Activated CD4-positive, alpha-beta T cell treated with anti-CD3 and anti-CD28 coated beads, Interleukin-2, amount 50 U/mL, for 4 hours (primary cell): Measurements from ENCODE around the gene SETD2.

Experiments
- DNase-seq, 2 experiments: peaks; one replicate each; pipeline ENCODE4 v3.0.0-alpha.2; 2020

SETD2 gene

DNA sequence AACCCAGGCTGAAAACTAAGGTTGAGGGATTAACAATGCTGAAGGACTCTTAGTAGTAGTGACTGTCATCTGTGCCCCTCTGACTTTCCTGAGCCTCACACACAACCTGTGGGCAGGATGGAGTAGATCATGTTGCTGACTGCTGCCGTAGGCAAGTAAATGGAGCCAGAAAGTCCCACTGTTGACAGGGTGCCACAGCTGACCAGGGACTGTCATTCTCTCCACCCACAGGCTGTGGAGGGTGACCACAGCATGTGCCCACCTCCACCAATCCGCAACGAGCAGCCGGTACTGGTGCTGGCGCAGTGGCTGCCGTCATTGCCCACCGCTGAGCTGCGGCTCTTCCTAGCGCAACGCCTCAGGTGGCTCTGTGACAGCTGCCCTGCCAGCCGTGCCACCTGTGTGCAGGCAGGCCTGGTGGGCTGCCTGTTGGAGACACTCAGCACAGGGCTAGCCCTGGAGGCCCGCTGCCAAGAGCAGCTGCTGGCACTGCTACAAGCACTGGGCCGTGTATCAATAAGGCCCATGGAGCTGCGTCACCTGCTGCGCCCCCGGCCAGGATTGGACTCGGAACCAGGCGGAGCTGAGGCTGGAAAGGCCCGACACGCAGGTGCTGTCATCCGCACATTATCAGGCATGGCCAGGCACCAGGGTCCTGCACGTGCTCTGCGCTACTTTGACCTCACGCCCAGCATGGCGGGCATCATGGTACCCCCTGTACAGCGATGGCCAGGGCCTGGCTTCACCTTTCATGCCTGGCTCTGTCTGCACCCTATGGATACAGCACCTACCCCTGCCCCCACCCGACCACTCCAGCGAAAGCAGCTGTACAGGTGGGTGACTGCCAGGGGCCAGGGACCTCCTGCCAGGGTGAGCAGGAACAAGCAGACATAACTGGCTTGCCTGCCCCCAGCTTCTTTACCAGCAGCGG is 168.8 kb downstream of the SETD2 start:
- DNase-seq: no peak

DNA sequence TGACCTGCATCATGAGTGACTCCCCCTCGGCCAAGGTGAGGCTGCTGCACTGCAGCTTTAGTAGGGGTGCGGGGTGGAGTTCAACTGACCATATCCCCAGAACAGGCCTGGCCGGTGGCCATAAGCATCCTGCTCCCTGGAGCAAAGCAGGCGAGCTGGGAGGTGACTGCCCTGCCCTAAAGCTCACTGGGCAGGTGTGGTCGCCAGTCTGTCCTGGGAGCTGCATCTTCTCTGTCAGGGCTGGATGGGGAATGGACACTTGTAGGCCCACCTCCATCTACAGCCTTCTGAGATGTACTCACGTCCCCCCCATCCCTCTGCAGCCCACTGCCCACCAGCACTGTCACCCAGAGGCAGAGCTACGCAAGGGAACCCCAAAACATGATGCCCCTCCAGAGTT is 169.9 kb downstream of the SETD2 start:
- DNase-seq: no peak

DNA sequence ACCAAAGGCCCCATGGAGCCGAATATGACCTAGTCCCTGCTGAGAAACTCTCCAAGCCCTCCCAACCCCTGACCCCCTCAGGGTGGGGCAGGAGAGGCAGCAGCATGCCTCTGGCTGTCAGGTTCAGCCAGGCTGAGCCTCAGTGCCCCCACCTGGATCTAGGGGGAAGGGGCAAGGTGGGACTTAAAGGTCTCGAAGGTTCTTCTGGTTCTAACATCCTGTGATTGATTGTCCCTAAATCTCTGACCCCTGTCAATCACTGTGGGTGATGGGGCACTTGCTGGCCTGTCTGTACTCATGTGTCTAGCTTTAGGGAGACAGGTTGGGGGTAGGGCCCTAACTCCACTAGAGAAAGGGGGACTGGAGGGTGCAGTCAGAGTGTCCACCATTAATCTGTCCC is 170.6 kb downstream of the SETD2 start:
- no peak for DNase-seq

DNA sequence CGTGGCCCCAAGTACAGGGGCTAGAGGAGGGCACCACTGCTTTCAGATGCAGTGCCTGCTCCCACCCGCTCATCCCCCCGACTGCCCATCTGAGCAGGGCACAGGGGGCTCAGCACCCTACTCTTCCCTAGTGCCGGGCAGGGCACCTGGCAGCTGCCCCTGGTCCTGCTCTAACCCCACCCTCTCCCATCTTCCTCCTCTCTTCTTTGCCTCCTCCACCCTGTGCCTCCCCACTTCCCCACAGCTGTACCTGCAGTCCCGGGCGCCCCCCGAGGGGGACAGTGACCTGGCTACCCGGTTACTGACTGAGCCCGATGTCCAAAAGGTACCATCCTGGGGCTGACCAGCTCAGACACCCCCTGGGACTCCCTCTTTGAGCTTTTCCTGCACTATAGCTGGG is 171.7 kb downstream of the SETD2 start:
- DNase-seq: no peak

DNA sequence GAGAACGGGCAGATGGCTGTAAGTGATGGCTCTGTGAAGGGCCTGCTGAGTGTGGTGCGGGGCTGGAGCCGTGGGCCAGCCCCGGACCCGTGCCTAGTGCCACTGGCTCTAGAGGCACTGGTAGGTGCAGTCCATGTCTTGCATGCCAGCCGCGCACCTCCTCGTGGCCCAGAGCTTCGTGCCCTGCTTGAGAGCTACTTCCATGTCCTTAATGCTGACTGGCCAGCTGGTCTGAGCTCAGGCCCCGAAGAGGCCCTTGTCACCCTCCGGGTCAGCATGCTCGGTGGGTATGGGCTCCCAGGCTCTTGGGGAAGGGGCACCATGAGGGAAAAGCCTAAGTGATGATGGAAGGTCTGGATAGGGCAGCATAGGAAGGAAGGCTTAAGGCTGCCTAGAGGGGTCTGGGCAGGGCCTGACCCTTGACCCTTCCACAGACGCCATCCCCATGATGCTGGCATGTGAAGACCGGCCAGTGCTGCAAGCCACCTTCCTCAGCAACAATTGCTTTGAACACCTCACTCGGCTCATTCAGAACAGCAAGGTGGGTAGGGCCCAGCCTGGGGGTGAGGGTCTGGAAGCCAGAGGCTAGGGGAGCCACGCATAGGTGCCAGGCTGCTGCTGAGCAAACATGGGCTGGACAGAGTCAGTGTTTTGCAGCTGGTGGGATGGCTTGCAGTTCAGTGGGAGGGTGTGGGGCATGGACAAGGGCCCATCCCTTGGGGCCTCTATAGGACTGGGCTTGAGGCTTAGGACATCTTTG is 172.3 kb downstream of the SETD2 start:
- no peak for DNase-seq

DNA sequence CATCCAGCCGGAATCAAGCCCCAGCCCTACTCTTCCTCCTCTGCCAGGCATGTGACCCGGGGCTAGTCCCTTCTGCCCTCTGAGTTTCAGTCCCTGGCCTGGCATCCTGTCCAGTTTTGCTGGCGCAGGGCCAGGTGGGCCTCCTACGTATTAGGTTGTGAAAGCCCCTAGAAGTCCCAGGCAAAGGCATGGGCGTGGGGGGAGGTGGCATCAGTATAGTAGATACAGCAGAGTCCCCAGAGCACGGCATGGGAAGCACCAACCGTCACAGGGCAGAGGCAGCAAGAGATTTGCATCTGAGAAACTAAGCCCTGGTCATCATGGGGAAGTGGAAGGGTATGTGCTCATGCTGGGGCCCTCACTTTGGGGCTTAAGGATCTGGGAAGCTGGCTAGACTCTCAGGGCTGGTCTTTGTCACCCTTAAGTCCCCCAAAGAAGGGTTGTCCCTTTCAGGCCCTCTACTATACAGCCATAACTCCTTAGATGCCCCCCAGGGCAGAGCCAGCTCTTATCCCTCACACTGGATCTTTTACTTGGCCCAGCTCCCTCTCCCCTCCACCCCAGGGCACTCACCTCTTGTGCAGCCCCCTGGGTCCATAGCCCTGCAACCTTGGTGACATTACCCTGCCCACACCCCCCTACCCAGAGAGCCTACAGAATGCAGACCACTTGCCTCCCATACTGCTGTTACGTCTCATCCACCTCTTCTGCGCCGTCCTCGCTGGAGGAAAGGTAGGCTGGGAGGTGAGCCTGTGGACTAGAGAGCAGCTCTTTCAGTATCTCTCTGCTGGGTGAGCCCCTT is 173.1 kb downstream of the SETD2 start:
- DNase-seq: no peak

DNA sequence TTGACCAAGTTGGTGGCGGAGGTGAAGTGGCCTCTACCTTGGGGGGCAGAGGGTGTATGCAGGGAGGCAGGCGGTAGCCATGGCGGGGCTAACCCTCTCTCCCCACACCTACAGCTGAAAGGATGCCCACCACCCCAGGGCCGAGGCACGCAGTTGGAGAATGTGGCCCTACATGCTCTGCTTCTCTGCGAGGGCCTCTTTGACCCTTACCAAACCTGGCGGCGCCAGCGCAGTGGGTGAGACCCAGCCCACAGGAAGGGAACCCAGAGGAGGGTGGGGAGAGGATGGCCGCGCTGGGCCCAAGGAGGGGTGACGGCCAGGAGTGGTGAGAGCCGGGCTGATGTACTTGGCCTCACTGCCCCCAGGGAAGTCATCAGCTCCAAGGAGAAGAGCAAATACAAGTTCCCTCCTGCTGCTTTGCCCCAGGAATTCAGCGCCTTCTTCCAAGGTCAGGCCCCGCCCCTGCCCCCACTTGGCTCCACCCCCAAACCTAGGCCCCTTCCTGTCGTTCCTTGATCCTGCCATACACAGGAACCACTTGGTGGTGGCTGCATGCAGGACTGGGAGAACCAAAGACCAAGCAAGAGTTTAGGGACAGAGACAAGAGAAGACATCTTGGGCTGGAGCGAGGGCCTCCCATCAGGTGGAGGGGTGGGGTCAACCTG is 174.6 kb downstream of the SETD2 start:
- no peak for DNase-seq

DNA sequence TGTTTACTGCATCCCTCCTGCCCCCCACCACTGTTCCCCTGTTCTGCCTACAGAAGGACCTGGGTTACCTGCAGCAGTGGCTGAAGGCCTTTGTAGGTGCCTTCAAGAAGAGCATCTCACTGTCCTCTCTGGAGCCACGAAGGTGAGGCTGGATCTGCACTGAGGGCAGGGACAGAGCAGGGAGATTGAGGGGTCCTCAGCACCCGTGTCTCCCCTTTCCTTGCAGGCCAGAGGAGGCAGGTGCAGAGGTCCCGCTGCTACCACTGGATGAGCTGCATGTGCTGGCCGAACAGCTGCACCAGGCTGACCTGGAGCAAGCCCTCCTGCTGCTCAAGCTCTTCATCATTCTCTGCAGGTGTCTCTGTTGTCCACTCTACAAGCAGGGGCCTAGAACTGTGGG is 175.3 kb downstream of the SETD2 start:
- no peak for DNase-seq

DNA sequence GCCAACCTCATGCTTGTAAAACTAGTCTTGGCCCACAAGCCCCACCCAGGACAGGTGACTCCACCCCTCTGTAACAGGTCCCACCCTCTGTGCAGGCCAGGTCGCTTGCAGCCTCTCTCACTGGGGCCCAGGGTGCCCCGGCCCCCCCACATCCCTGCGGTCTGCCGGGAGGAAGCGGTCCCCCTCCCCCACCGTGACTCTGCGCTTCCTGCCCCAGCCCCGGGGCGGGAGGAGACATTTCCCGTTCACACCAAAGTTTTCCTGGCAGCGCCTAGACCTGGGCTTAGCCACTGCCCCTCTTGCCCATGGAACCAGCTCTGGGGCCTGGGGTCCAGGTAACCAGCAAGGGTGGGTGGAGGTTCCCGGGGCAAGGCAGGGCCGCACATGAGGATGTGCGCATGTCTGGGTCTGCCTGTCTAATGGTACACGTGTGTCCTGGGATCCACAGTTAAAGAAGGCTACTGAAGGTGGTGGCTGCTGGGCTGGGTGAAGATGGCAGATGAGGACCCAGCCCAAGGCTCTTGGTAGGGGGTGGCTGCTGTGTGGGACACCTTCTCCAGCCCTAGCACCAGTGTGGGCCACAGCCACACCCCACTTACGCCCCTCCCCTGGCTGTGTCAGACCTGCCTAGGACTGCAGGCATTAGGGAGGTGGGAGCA is 176.0 kb downstream of the SETD2 start:
- peak; percentile 78 for DNase-seq

DNA sequence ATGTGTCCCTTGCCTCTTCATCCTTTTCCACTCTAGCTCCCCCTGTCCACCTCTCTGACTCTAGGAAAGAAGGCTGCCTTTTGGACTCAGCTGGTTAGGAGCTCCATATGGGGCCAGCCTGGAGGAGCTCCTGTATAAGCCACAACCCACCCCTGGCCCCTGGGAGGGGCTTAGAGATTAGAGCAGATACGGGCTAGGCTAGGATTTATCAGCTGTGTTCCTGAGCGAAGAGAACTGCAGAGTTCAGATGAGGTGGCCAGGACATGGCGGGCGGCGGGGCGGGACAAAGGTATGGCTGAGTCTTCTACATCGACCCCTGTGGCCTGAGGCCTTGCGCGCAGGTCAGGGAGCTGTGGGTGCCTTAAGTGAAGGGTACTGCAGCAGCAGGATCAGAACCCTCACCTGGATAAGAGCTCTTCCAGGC is 176.6 kb downstream of the SETD2 start:
- no peak for DNase-seq

DNA sequence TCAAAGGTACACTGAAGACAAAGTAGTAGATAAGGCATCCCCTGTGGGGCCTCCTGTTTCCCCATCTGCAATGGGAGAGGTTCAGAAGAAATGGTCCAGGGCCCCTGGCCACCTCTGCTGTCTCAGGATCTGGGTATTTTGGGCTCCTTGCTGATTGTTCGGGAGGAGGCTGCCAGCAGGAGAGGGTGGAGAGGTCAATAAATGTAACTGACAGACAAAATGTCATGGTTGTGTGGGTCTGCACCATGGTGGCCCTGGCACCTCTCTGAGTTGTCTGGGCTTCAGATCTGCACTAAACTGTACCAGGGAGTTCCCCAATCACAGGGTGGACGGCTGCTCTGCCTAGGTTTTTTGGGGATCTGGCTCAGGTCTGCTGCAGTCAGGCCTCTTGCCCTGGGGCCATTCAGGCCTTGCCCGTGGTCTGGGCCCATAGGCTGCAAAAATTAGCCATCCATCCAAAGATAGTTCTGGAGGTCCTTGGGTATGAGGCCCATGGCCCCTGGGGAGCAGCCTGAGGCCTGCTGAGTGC is 177.1 kb downstream of the SETD2 start:
- DNase-seq: no peak

DNA sequence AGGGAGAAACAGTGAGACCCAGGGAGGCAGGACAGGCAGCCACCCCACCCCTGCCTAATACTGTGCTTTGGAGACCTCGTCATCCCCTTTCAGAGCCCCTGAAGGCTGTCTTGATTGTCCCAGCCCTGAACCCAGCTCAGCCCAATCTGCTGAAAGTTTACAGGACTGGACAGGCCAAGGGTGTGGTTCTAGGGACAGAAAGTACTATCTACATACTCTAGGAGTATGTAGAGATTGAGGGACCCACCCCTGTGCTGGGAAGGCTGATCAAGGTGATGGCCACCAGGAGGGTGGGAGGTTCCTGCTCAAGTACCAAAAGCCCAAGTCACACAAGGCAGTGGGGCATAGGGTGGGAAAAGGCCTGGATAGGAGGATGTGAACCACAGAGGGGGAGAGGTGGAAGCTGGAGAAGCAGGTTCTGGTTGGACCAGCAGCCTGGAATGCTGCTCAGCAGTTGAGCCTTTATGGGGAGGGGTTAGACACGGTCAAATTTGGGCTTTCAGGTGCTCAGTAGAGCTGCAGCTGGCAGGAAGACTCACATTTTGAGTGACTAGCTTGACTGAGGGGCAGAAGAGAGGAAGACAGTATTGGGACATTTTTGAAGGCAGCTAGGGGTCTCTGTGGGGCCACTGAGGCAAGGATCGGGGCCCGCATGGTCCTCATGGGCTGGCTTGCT is 177.7 kb downstream of the SETD2 start:
- no peak for DNase-seq

DNA sequence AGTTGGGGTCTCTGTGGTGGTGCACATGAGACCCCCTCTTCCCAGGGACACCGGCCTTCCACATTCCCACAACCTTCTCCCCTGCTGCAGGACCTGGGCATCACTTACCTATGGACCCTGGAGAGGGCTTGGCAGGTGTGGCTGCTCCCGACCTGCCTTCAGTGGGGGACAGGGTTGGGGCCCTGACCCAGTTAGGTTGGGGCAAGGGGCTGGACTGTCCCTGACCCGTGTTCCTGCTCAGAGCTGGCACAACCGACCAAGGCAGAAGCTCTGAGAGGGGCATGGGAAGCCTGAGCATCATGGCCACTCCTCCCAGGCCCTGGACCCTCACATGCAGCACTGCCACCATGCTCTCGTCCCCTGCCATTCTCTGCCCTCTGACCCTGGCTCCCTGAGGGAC is 178.3 kb downstream of the SETD2 start:
- DNase-seq: no peak

DNA sequence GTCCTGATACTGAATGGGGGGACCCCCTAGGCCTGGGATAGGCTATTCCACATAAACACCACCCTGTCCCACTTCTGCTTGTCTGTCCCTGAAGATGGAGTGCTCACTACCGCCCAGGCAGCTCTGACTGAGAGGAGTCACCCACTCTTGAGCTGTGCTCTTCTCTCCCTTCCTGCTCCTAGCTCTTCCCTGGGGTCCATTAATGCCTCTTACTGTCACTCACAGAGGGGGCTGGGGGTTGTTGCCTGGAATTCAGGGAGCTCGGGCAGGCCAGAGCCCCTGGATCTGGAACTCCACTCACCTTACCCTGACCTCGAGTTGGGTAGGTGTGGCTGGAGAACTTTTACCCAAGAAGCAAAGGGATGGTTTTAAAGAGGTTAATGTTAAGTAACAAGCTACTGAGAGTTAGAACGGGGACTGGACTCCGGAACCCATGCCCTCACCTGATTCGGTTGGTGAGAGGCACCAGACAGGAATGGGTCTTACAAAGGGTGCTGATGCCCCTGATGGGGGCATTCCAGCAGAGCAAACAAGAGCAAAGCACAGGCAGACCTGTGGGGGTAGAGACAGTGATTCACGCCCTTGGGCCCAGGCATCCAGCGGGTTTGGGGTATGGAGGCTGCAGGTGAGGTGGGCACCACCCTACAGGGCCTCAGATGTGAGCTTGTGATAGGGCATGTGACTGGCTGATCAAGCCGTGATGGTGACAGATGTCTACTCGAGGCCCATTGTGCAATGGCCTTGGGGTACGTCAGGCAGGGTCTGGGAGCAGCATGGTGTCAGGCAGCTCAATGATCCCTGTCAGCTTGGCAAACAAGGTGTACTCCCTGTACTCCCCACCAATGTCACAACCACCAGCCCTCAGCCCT is 179.1 kb downstream of the SETD2 start:
- DNase-seq: no peak

DNA sequence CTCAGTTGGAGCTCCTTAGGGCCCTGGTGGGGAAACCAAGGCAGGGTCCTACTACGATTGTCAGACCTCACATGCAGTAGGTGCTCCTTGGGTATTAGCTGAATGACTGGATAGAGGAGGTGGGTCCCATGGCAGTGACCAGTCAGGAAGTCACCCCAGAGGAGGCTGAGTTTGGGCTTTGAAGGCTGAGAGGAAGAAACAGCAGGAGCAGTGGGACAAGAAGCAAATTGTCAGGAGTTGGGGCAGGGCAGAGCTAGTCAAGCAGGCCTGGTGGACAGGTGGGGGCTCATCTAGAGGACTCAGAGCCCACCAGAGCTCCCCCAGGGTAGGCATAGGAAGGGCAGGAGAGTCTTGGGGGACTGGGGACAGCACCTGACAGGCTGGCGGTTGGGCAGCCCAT is 181.4 kb downstream of the SETD2 start:
- DNase-seq: no peak

DNA sequence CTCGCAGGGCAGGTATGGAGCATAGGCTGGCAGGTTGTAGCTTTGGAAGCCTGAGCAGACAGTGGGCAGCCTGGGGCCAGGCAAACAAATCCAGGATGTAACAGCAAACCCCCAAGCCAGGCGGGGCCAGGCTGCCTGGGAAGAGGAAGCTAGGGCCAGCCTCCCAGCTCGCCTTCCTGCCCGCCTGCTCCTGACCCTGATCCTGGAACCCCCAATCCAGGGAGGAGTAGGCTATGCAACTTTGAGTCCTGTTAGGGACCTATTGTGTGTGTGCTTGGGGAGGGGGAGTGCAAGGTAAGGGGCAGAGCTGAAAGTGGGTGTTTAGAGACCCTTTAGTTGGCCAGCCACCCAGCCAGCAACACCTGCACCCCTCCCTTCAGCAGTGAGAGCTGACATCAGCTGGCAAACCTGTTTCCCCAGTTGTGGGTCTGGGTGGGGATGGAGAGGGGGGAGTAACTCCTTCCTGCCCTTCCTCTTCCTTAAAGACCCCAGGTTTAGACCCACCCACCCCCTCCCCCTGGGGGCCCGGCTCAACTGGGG is 181.9 kb downstream of the SETD2 start:
- no peak for DNase-seq

DNA sequence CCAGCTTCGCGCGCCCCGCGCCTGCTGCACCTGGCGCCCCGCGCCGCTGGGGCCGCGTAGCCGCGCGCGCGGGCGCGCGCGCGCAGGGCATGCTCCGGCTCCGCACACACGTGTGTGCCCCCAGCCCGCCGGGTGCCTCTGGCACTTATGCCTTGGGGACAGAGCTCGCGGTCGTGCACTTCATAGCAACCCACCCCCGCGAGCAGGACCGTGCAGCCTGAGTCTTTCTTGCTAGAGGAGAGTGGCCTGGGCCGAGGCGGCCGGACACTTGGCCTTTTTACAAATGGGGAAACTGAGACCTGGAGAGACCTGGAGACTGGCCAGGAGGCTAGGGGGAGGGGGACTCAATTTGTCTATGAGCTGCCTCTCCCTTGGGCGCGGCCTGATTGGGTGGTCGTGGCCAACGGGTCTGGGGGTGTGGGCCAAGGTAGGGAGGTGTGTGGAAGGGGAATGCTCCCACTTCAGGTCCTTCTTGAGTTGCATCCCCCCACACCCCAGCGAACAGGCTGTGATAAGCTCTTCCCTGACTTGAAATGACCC is 183.9 kb downstream of the SETD2 start:
- peak in 1 of 2 experiments; percentile 5 for DNase-seq

DNA sequence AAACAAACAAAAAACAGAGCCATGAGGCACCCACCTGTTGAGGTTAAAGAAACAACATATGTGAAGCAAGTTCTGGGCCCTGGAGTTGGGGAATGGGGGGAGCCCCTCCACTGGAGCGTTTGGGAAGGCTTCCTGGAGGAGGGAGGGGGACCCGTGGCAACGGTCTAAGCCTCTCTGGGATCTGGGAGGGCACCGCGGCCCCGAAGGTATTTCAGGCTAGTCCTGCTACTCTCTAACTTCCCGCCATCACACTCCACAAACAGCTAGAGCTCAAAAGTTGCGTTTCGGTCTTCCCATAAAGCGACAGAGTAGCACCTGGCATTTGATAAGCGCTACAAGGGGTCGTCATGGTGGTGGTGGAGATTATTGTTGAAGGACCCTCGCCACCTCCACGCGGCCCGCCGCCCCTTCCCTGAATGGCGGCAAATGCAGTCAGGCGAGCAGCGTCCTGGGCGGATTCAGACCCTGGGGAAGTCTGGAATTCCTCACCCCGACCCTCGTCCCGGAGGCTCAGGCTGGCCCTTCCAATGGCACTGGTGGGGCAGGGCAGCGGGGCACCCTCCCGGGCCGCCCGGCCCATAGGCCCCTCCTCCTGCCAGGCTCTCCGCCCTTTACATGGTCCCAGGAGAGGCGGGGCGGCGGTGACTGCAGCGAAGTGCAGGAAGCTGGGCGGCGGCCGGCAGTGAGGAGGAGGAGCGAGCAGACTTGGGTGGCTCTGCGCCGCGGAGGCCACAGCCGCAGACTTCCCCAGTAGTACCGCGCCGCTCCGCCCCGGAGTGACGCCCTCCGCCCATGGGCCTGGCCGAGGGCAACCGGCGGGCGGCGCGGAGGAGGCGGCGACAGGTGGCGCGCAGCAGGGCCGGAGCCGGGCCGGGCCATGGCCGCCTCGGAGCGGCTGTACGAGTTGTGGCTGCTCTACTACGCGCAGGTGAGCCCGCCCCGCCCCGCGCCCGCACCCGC is 184.6 kb downstream of the SETD2 start, which contains the start of gene NBEAL2:
NBEAL2 (plus strand) TSS at position 682 of the 960 bp plus-strand sequence; CDS start at position 878, 196 bp downstream.
- DNase-seq: peak; percentile 94 to 95
